Measurements from ENCODE around the gene ACD.
A peak's percentile ranks its signal among the peaks of the same experiment; 100 is the strongest.

Gene ACD

DNA sequence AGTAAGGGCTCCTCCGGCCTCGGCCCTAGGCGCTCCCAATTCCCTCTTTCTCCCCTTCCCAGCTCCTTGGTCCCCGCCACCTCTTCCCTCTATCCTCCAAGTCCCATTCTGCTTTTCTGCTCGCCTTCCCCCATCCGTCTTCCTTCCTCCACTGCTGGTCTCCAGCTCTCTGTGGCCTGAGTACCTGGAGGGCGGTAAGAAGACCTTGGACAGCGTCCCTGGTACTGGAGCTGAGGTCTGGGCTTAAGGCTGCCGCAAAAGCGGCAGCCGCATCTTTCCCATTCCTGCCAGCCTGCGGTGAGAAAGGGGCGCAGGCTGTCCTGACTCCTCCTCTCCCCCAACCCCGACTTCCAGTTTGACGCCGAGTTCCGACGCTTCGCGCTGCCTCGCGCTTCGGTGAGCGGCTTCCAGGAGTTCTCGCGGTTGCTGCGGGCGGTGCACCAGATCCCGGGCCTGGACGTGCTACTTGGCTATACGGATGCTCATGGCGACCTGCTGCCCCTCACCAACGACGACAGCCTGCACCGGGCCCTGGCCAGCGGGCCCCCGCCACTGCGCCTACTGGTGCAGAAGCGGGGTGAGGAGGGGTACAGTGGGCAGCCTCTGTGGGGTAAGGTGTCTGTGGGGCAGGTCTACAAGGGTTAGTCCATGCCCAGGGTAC lies 1.2 kb upstream of the ACD start:
- no peak for DNase-seq

DNA sequence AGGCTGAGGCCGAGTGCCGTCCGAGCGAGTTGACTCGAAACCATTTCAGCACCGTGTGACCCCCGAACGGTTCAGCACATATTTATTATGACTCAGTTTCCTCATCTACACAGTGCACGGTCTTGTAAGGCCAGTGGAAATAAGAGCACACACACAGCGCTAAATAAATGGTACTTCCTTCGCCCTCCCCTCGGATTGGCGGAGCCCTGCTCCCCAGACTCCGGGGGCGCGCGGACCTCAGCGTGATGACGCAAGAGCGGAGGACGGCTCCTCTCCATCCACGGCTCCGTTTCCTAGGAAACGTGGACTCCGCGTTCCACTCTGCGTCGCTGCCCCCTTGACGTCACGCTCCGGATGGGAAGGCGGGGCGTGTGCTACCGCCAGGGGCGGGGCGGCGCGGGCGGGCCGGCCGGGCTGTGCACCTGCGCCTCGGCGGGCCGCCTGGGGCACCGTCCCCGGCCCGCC lies 536 bp upstream of the ACD start, which contains the start of gene PARD6A:
Gene PARD6A (plus strand): TSS at position 397 of the 465 bp plus-strand sequence. CDS start 79 bp downstream, outside the sequence.
- peak; percentile 80 for DNase-seq

DNA sequence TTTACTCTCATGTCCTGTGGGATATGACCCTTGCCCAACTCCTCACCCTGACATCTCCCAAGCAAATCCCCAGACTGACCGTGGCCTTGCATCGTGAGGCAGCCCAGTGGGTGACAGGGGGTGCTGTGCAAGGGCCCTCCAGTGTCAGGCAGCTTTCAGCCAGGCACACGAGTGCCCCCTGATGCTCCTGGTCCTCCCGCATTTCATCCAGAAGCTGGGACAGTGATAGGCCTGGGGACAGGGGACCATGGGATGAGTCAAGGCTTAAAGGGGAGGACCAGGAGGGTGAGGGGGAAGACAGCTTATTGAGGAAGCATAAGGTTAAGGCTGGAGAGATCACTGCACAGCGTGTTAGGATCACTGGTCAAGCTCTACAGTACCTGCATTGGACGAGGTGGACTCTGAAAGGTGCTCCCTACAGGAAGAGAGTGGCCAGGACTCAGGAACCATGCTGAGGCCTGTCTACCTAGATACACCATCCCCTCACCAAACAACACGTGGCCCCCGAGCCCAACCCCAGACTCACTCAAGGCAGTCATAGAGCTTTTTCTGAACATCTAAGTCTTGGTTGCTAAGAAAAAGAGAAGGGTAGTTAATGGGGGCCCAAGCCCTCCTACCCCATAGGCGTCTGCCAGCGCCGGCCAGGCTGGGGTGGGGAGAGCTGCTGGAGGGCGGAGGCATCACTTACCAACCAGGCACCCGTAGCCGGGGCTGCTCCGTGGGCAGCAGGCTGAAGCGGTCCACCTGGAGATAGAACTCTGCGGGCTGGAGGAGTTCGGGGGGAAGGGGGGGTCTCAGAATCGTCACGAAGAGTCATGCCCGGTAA lies 998 bp downstream of the ACD start:
- no peak for DNase-seq

DNA sequence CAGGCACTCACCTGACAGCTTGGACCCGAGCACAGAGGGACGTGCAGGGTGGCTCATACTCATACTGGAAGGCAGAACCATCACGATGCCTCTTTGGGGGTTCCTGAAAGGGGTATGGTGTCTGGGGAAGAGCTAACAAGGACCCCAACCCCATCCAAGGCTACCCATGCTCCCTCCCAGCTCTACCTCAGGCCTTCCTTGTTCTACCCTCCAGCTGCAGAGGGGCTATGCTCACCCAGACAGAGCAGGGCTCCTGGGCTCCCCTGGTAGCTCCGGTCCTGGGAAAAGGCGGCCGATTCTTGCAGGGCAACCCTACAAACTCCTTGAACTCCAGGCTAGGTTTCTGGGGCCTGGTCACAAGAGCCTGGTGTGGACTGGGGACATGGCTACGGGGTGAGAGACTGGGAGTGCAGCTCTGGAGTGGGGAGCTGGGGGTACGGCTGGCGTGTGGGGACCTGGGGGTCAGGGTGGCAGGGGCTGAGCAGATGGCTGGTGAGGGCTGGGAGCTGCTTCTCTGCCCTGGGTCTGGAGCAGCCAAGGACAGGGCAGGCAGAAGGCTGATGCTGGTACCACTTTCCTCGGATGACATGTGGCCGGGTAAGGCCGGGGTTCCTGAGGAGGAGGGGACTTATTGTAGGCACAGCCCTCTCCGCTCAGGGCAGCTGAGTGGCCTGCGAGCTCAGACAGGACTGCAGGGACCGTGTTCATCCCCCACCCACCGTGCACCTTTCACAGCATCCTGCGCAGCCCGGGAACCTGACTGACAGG lies 2.1 kb downstream of the ACD start:
- no peak for DNase-seq

DNA sequence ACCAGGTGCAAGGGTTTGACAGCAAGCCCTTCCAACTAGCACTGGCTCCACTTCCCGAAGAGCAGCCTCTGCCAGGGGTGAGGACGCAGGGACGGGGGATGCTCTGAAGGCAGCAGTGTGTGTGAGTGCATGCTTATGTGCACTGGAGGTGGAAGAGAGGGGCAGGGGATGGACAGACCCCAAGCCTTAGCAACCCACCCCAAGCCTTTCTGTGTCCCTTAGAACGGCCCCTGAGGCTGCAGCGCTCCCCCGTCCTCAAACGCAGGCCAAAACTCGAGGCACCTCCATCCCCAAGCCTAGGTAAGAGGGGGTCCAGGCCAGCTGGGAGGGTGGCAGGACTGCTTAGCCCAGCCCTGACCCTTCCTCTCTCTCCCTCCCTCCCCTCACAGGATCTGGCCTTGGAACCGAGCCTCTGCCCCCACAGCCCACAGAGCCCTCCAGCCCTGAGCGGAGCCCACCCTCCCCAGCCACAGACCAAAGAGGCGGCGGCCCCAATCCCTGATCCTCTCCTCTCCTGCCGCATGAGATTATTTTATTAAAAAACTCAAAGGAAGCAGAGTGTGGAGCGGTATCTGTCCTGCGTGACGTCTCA lies 2.9 kb downstream of the ACD start:
- no peak for DNase-seq

DNA sequence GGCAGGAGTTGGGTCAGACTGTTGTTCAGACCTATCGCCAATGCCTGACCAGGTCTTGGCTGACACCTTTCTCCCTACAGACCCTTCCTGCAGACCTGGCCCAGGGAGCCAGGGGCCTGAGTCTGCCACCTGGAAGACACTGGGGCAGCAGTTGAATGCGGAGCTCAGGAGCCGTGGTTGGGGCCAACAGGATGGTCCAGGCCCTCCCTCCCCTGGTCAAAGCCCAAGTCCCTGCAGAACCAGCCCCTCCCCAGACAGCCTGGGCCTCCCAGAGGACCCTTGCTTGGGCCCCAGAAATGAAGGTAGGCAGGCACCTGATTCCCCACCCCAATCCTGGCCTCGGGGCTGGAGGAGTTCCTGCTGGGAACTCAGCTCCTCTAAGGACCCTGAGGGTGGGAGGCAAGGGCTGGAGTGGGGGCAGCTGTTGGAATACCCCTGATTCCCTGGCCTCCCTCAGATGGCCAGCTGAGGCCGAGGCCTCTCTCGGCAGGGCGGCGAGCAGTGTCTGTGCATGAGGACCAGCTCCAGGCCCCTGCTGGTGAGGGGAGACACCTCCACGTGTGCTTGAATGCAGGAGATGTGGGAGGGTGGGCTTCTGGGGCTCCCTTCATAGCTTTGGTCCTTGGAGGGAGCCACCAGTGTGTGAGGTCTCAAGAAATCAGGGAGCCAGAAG lies 3.6 kb downstream of the ACD start:
- DNase-seq, result no peak

DNA sequence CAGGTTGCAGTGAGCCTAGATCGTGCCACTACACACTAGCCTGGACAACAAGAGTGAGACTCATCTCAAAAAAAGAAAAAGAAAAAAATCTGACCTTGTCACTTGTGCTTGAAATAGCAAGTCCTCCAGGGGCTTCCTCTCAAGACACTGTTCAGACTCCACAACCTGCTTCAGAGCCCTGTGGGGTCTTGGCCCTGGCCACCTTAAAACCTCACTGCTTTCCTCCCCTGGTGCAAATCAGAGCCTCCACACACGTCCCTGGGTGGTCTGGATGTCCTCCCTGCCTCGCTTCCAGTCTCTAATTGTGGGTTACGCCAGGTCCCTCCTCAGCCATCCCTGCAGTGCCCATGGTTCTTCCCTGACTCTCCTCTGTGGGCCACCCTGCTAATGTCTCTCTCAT lies 4.7 kb downstream of the ACD start:
- no peak for DNase-seq

DNA sequence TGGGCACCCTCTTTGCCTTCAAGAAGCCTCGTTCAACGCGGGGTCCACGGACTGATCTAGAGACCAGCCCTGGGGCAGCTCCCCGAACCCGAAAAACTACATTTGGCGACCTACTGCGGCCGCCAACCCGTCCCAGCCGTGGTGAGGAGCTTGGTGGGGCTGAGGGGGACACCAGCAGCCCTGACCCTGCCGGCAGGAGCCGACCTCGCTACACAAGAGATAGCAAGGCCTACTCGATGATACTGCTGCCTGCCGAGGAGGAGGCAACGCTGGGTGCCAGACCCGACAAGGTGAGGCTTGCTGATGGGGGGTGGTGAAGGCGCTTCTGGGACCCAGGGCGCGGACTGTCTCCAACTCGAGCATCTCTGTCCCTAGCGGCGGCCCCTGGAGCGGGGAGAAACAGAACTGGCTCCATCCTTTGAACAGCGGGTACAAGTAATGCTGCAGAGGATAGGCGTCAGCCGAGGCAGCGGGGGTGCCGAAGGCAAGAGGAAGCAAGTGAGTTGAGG lies 5.6 kb downstream of the ACD start:
- DNase-seq, result no peak

DNA sequence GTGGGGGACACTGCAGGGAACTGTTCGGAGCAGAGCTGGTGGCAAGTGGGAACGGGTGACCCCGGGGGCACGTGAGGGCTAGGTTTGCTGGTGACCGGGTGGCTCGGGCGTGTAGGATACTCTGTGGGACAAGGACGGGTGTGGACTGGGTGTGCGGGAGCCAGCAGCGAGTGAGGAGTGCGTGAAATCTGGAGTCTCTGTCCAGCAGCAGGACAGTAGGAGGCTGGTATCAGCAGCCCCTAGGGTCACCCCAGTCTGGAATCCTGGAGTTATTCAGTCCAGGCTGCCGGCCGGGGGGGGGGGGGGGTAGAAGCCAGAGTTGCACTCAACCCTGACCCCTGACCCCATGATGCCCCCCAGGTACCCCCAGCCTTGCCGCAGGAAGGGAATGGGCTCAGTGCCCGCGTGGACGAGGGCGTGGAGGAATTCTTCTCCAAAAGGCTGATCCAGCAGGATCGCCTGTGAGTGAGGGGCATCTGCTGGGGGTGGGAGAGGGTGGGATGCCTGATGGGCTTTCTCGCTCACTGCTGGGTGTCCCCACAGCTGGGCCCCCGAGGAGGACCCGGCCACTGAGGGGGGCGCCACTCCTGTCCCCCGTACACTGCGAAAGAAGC lies 6.2 kb downstream of the ACD start:
- DNase-seq, result no peak

DNA sequence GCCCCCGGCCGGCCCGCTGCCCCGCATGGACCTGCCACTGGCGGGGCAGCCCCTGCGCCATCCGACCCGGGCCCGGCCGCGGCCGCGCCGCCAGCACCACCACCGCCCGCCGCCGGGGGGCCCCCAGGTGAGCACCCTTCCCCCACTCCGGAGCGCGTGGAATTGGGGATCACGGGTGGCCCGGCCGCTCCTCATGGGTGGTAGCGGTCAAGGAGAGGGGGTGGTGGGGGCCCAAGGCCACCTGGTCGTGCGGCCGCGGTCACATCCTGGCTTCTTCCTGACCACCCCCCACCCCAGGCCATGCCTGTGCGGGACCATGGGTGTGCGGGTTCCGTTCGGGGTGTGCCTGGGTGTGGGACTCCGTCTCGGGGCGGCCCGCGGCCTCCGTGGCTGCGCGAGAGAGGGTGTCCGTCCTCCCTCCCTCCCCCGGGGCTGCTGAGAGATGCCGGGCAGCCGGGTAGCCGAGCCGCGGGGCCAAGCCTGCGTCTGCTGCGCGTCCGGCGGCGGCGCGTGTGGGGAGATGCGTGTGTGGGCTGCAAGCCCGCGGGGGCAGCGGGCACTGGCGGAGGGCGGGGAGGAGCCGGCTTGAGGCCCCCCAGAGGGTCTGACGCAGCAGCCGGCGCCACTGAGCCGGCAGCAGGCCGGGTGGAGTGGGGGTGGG lies 6.8 kb downstream of the ACD start:
- no peak for DNase-seq

DNA sequence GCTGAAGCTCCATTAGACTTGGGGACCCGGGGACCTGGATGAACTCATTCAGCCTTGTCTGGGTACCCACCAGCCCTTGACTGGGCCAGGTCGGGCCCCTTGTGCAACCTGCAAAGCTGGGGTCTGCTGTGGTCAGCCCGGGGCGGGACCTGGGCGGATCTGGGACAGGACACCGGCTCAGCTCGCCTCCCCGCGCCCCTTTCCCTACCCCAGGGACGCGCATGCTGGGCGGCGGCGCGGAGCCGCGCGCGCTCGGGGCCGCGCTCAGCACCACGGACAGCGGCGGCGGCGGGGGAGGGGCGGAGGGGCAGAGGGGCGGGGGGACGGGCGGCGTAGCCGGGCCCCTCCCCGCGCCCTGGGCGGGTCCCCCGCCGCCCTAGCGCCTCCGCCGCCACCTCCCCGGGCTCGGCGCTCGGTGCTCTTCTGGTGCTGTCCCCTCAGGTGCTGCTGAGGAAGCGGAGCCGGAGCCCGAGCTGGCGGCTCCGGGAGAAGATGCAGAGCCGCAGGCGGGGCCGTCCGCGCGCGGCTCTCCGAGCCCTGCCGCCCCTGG lies 7.4 kb downstream of the ACD start:
- no peak for DNase-seq

DNA sequence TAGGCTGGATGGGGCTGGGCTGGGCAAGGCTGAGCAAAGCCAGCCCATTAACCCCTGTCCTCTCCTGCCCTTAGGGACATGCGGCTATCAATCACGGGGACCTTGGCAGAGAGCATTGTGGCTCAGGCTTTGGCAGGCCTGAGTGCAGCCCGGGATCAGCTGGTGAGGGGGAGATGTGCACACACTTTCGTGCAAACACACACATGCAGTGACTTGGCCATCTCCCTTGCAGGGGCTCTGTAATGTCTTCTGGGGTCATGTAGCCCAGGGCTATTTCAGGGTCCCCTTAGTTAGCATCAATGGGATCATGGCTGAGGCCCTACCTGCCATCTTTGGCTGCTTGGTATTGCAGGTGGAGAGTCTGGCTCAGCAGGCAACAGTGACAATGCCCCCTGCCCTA lies 8.2 kb downstream of the ACD start:
- DNase-seq, result no peak

DNA sequence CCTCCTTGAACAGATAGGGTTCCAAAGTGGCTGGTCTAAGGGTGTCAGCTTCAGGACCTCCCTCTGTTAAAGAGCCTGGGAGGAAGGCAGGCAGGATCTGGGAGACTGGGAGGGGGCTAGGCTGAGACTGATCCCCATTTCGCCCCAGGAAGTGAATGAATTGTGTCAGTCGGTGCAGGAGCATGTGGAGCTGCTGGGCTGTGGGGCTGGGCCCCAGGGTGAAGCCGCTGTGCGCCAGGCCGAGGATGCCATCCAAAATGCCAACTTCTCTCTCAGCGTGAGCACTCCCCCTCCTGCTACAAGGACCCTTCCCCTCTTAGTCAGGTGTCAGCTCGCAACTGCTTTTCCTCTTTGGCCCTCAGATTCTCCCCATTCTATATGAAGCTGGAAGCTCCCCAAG lies 9.0 kb downstream of the ACD start:
- DNase-seq, result no peak

DNA sequence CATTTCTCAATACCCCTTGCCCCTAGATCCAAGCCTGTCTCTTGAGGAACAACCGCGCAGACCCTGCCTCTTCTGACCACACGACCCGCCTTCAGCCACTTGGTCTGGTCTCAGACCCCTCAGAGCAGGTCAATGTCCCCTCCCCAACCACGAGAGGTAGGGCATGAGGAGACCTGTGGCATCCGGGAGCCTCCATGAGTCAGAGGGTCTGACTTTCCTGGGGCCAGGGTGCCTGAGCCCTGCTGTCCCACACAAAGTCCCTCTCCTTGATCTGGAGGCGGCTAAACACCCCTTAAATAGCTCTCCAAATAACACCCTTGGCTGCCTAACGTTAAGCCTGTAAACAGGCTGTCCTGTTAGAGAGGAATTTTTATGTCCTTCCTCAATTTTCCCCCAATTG lies 10.0 kb downstream of the ACD start:
- no peak for DNase-seq

DNA sequence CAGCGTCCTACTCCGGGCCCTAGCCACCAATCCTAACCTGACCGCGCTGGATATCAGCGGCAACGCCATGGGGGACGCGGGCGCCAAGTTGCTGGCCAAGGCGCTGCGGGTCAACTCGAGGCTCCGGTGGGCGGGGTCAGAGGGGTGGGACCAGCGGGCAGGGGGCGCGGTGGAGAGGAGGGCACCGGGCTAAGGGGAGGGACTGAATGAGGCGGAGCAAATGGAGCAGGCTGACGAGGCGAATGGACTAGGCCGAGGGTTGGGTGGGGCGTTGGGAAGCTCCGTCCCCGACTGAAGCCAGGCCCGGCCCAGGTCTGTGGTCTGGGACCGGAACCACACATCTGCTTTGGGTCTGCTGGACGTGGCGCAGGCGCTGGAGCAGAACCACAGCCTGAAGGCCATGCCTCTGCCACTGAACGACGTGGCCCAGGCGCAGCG lies 10.5 kb downstream of the ACD start:
- no peak for DNase-seq

DNA sequence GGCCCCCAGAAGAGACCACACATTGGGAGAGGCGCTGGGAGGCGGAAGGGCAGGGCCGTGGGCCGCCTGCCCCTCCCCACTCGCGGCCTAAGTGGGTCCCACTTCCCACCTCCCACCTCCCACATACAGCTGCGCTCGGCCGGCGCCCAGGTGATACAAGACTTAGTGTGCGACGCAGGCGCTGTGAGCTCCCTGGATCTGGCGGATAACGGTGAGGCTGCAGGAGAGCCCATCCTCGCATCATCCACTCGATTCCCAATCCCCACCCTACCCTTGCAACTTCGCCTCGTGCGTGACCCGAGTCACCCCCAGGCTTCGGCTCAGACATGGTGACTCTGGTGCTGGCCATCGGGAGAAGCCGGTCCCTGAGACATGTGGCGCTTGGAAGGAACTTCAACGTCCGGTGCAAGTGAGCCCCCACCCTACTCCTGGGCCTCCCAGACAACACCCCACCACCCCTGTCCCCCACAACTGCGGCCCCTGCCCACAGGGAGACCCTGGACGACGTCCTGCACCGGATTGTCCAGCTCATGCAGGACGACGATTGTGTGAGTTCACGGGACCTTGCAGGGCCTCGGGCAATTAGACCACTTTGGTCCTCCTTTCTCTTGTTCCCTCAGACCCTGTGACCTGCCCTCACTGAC lies 11.2 kb downstream of the ACD start:
- no peak for DNase-seq

DNA sequence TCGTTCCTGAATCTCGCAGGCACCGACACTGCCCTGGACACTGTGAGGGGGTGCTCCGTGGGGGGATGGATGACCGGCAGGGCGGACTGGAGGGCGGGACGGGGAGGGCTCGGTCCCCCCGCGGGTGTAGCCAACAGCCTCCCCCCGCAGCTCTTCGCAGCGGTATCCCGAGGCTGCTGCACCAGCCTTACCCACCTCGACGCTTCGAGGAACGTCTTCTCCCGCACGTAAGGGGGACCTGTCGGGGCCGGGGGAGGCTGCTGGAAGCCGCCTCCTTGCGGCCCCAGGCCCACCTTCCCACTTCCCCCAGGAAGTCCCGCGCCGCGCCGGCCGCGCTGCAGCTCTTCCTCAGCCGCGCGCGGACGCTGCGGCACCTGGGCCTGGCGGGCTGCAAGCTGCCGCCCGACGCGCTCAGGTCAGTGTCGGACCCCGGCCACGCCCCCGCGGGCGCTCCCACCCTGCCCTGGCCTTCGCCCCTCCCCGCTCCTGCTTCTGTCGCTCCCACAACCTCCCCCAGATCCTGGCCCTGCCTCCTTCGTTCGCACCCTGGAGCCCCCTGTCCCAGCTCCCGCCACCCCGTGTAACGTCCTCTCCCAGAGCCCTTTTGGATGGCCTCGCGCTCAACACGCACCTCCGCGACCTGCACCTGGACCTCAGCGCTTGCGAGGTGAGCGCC lies 11.8 kb downstream of the ACD start:
- DNase-seq, result no peak

DNA sequence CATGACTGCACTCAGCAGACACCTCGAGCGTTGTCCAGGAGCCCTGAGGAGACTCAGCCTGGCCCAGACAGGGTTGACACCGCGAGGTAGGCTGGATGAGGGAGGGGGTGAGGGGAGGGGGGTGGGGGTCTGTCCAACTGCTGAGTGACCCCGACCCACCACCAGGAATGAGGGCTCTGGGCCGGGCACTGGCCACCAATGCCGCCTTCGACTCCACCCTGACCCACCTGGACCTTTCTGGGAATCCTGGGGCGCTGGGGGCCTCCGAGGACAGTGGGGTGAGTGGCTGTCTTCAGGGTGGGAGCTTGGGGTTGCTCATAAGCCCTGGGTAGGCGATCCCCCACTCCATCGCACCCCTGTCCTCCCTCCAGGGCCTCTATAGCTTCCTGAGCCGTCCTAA lies 12.4 kb downstream of the ACD start:
- no peak for DNase-seq

DNA sequence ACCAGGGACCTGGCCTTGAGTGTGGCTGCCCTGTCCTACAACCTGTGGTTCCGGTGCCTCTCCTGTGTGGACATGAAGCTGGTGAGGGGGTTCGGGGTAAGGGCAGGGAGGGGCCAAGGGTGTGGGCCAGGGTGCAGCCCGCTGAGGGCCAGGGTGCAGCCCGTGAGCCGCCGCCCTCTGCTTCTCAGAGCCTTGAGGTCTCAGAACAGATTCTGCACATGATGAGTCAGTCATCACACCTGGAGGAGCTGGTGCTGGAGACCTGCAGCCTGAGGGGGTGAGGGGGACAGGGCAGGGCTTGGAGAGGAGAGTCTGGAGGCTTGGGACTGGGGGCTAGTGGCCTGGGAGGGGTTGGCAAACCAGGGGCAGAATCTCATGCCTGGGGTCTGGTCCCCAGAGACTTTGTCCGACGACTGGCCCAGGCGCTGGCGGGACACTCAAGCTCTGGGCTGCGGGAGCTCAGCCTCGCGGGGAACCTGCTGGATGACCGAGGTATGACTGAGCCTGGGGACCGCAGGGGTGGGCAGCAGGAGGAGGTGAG lies 12.9 kb downstream of the ACD start:
- DNase-seq, result no peak

Data from GF-D8 (cell line).